ENCODE measurements around the gene OXSR1.
"Not testable (repeated sequence)": the region's sequence is repeated elsewhere in the genome, so short reads cannot be mapped to it uniquely, and the experiment has no call there.

The OXSR1 gene

GRCh38 chr3:38150780-38151528 is 14.4 kb upstream of the OXSR1 start:
- no peak overlapping the region for H3K4me3 Mint-ChIP-seq
- H3K4me1 Mint-ChIP-seq = peaks cover 53% of the 10 kb centered on the region

GRCh38 chr3:38151667-38152265 is 13.6 kb upstream of the OXSR1 start:
- Mint-ChIP-seq H3K4me3 (no peak overlapping the region), H3K27me3 (no peaks in the 10 kb centered on the region), H3K4me1 (peaks cover 53% of the 10 kb centered on the region), H3K9me3 (peaks cover 3 to 4% of the 10 kb centered on the region in 2 donors), H3K27ac (no peak overlapping the region)
- DNase-seq (no peak), ATAC-seq (peak; percentile 73)

More at GRCh38 chr3:38150780-38151528, 14.4 kb upstream of the OXSR1 start:
- H3K27ac Mint-ChIP-seq = no peak overlapping the region
- peaks cover 11 to 12% of the 10 kb centered on the region in 2 donors for H3K9me3 Mint-ChIP-seq
- ATAC-seq (no peak), DNase-seq (no peak)
- no peaks in the 10 kb centered on the region for H3K27me3 Mint-ChIP-seq

DNA sequence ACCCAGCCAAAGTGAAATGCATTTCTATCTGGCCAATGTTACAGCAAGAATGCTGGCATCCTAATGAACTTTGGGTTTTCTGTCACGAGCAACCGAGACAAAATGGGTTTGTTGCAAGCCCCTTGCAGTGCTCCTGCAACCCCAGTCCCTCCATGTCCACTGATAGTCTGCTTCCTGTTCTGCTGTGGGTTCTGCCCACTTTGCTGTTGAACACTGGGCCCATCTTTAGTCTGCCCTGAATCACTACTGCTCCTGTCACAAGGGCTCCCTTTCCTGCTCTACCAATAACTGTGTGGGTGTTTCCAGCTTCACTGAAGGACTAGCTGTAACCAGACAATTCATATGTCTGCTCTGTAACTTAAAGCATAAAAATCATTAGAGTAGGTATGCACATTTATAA is 12.7 kb upstream of the OXSR1 start:
- Mint-ChIP-seq H3K4me1 (peaks cover 53% of the 10 kb centered on the region), H3K27ac (no peak overlapping the region), H3K27me3 (no peaks in the 10 kb centered on the region), H3K4me3 (no peak overlapping the region), H3K9me3 (no peaks in the 10 kb centered on the region)
- DNase-seq = no peak
- peak; percentile 30 for ATAC-seq

GRCh38 chr3:38153221-38153620 is 12.1 kb upstream of the OXSR1 start:
- H3K9me3 Mint-ChIP-seq = no peaks in the 10 kb centered on the region
- no peak overlapping the region for H3K27ac Mint-ChIP-seq
- no peaks in the 10 kb centered on the region for H3K27me3 Mint-ChIP-seq
- peaks cover 53% of the 10 kb centered on the region for H3K4me1 Mint-ChIP-seq
- no peak for ATAC-seq
- DNase-seq = no peak
- no peak overlapping the region for H3K4me3 Mint-ChIP-seq

DNA sequence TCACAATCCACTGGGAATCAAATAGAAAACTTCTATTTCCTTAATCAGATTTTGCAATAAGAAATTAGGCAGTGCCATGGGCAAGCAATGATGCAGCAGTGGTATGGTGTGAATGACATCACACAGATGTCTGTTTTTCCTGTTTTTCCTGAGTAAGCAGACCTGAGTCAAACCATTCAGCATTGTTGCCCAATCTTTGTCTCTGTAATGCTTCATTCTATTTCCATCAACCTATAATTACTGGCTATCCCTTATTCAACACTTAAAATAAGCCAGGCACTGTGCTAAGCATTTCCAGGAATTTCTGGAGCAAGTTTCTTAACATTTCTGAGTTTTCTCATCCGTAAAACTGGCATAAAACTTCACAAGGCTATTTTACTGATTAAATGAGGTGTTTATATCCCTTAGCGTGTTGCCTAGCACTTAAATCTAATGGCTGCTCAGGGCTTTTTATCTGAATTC is 11.3 kb upstream of the OXSR1 start:
- H3K27ac Mint-ChIP-seq = peak overlapping the region in 1 of 2 donors; percentile 74
- peak overlapping the region in 1 of 2 donors; percentile 62 for H3K4me3 Mint-ChIP-seq
- peak; percentile 50 for ATAC-seq
- DNase-seq = no peak
- H3K27me3 Mint-ChIP-seq = no peaks in the 10 kb centered on the region
- H3K4me1 Mint-ChIP-seq = peaks cover 53% of the 10 kb centered on the region
- H3K9me3 Mint-ChIP-seq = no peaks in the 10 kb centered on the region

DNA sequence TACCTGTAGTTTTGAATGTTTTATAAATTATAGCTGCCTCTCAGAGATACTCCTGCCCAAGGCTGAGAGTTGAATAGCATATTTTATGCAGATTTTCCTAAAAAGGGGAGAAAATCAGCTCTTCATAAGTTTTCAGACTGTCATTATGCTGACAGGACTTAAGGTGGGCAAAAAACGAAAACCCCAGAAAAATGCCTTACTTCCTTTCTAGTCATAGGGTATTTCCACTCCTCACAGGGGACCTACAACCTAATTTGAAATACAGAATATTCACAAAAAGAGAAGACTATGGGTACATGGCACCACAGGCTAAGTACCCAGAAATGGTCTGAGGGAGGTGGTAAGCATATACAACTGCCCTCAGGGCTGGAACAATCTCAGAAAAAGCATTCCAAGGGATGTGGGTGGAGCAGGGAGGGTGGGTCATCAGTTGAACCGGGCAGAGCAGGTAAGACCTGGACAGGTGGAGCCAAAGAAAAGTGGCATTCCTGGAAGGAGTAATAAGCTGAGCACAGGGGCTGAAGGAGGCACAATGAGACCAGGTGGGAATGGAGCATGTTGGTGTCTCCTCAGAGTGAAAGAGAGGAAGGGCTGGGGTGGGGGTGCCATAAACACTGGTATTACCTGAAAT is 10.6 kb upstream of the OXSR1 start:
- DNase-seq (no peak), ATAC-seq (peak; percentile 69)
- Mint-ChIP-seq H3K27me3 (no peaks in the 10 kb centered on the region), H3K9me3 (no peaks in the 10 kb centered on the region), H3K4me3 (peak overlapping the region in 1 of 2 donors; percentile 62), H3K27ac (peak overlapping the region in 1 of 2 donors; percentile 74), H3K4me1 (peaks cover 47% of the 10 kb centered on the region)

DNA sequence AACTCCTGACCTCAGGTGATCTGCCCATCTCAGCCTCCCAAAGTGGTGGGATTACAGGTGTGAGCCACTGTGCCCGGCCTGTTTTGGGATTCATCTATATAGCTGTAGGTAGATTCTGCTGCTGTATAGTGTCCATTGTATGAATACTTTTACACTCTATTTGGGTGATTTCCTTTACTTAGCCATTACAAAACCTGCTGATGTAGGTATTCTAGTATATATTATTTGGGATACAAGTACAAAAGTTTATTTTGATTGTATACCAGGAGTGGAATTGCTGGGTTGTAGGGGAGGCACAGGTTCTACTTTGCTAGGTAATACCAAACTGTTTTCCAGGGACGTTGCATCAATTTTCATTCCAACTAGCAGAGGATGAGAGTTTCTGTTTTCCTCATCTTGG is 9.5 kb upstream of the OXSR1 start:
- Mint-ChIP-seq H3K9me3 (no peaks in the 10 kb centered on the region), H3K27ac (no peak overlapping the region), H3K4me1 (peaks cover 47% of the 10 kb centered on the region), H3K4me3 (no peak overlapping the region), H3K27me3 (no peaks in the 10 kb centered on the region)
- ATAC-seq = no peak
- DNase-seq = no peak

DNA sequence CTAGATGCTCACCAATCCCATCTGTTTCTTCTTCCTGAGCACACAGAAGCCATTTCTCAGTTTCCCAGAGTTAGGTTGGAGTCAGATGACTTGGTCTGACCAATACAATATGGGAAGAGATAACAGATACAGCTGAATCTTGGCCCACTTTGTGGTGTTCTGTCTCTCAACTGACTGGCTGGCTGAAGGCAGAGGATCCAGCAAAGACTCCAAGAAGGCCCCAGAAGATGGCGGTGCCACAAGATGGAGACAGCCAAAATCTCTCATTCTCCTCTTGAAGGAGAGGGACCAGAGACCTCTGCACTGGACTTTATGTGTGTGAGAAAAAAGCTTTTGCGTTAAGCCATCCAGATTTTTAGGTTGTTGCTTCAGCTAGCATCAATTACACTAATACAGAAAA is 8.2 kb upstream of the OXSR1 start:
- Mint-ChIP-seq H3K27ac (peak overlapping the region in 1 of 2 donors; percentile 24), H3K27me3 (no peaks in the 10 kb centered on the region), H3K4me3 (no peak overlapping the region), H3K9me3 (no peaks in the 10 kb centered on the region), H3K4me1 (peaks cover 35% of the 10 kb centered on the region)
- ATAC-seq (no peak), DNase-seq (no peak)

GRCh38 chr3:38157595-38157994 is 7.7 kb upstream of the OXSR1 start:
- H3K9me3 Mint-ChIP-seq = no peaks in the 10 kb centered on the region
- no peak for DNase-seq
- no peak overlapping the region for H3K4me3 Mint-ChIP-seq
- H3K4me1 Mint-ChIP-seq = peaks cover 31% of the 10 kb centered on the region
- ATAC-seq = no peak
- H3K27me3 Mint-ChIP-seq = no peaks in the 10 kb centered on the region
- H3K27ac Mint-ChIP-seq = no peak overlapping the region

- Mint-ChIP-seq H3K27me3 (no peaks in the 10 kb centered on the region), H3K4me1 (peaks cover 22% of the 10 kb centered on the region), H3K27ac (no peak overlapping the region), H3K4me3 (no peak overlapping the region), H3K9me3 (no peaks in the 10 kb centered on the region)
- ATAC-seq (no peak), DNase-seq (no peak)
Measured at GRCh38 chr3:38158472-38158871, 6.9 kb upstream of the OXSR1 start.

DNA sequence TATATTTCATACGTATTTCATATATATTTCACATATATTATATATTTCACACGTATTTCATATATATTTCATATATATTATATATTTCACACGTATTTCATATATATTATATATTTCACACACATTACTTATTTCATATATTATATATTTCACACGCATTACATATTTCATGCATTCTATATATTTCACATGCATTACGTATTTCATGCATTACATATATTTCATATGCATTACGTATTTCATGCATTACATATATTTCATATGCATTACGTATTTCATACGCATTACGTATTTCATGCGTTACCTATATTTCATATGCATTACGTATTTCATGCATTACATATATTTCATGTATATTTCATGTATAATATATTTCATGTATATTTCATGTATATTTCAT is 4.6 kb upstream of the OXSR1 start:
- ATAC-seq, H3K27me3 Mint-ChIP-seq, DNase-seq, H3K9me3 Mint-ChIP-seq, H3K4me3 Mint-ChIP-seq, H3K27ac Mint-ChIP-seq: not testable (repeated sequence)
- peaks cover 12% of the 10 kb centered on the region for H3K4me1 Mint-ChIP-seq

GRCh38 chr3:38163117-38163840 is 2.1 kb upstream of the OXSR1 start:
- ATAC-seq (no peak), DNase-seq (no peak)
- H3K4me3 Mint-ChIP-seq = peak overlapping the region in 1 of 2 donors; percentile 91
- H3K27ac Mint-ChIP-seq = no peak overlapping the region
- H3K4me1 Mint-ChIP-seq = peaks cover 35% of the 10 kb centered on the region
- H3K9me3 Mint-ChIP-seq = no peaks in the 10 kb centered on the region
- H3K27me3 Mint-ChIP-seq = no peaks in the 10 kb centered on the region

GRCh38 chr3:38163841-38164642 is 1.3 kb upstream of the OXSR1 start:
- Mint-ChIP-seq H3K9me3 (no peaks in the 10 kb centered on the region), H3K27ac (peak overlapping the region; percentile 99 to 100), H3K4me1 (peaks cover 43% of the 10 kb centered on the region), H3K27me3 (no peaks in the 10 kb centered on the region), H3K4me3 (peak overlapping the region; percentile 91 to 94)
- DNase-seq = no peak
- no peak for ATAC-seq

DNA sequence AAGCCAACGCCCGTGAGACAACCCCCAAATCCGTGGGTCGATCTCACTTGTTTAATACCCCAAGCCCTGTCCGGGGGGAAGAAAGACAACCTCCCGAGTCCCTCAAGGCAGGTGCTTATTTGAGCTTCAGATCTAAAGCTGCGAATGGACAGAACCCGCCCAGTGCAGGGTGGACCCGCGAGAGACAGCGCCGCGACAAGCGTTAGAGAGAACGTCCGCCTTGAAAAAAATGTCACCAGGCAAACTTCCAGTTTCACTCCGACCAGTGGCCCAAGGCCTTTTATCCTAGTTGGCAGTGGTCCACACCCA is 740 bp upstream of the OXSR1 start:
- H3K9me3 Mint-ChIP-seq = no peaks in the 10 kb centered on the region
- DNase-seq = no peak
- peak; percentile 47 for ATAC-seq
- peak overlapping the region; percentile 99 to 100 for H3K27ac Mint-ChIP-seq
- peaks cover 49% of the 10 kb centered on the region for H3K4me1 Mint-ChIP-seq
- peak overlapping the region; percentile 91 to 94 for H3K4me3 Mint-ChIP-seq
- H3K27me3 Mint-ChIP-seq = no peaks in the 10 kb centered on the region

Measured in stimulated activated naive CD8-positive, alpha-beta T cell treated with anti-CD3 and anti-CD28 coated beads, Interleukin-15, amount 100 ng/mL, for 72 hours (primary cell).